Activated CD4-positive, alpha-beta T cell treated with anti-CD3 and anti-CD28 coated beads for 24 hours (primary cell): Measurements from ENCODE around the gene TMEM178A.
"Not testable (repeated sequence)": the region's sequence is repeated elsewhere in the genome, so short reads cannot be mapped to it uniquely, and the experiment has no call there.

ENCODE experiments used
- DNase-seq, 2 donors: peaks; one replicate each; pipeline ENCODE4 v3.0.0-alpha.2; 2020; ENCODE audit warnings: low read depth in 2 of 2

TMEM178A gene

GRCh38 chr2:39715822-39716221 is 50.1 kb downstream of the TMEM178A start:
- no peak for DNase-seq

- DNase-seq: no peak
These were observed 51.4 kb downstream of the TMEM178A start for GRCh38 chr2:39717067-39717466.

- no peak for DNase-seq
These were observed 52.8 kb downstream of the TMEM178A start for GRCh38 chr2:39718483-39718882.

GRCh38 chr2:39719317-39719716 is 53.6 kb downstream of the TMEM178A start:
- DNase-seq: no peak

GRCh38 chr2:39720970-39721369 is 55.3 kb downstream of the TMEM178A start:
- no peak for DNase-seq

GRCh38 chr2:39723497-39723896 is 57.8 kb downstream of the TMEM178A start:
- no peak for DNase-seq

GRCh38 chr2:39723946-39724827 is 58.5 kb downstream of the TMEM178A start:
- DNase-seq: no peak

GRCh38 chr2:39724828-39725144 is 59.1 kb downstream of the TMEM178A start:
- no peak for DNase-seq

GRCh38 chr2:39725401-39725800 is 59.7 kb downstream of the TMEM178A start:
- no peak for DNase-seq

GRCh38 chr2:39728085-39728484 is 62.4 kb downstream of the TMEM178A start:
- not testable (repeated sequence) for DNase-seq

GRCh38 chr2:39728941-39729351 is 63.2 kb downstream of the TMEM178A start:
- no peak for DNase-seq

GRCh38 chr2:39730276-39730675 is 64.6 kb downstream of the TMEM178A start:
- no peak for DNase-seq

GRCh38 chr2:39730685-39731302 is 65.1 kb downstream of the TMEM178A start:
- no peak for DNase-seq

- DNase-seq: no peak
These were observed 65.8 kb downstream of the TMEM178A start for GRCh38 chr2:39731546-39731945.

GRCh38 chr2:39732482-39732881 is 66.8 kb downstream of the TMEM178A start:
- no peak for DNase-seq

GRCh38 chr2:39733070-39733674 is 67.5 kb downstream of the TMEM178A start:
- DNase-seq: no peak

GRCh38 chr2:39734445-39734844 is 68.7 kb downstream of the TMEM178A start:
- no peak for DNase-seq

- no peak for DNase-seq
These were observed 69.9 kb downstream of the TMEM178A start for GRCh38 chr2:39735648-39736047.

GRCh38 chr2:39736640-39737039 is 70.9 kb downstream of the TMEM178A start:
- no peak for DNase-seq

GRCh38 chr2:39737661-39738060 is 71.9 kb downstream of the TMEM178A start:
- DNase-seq: no peak

- no peak for DNase-seq
These were observed 73.2 kb downstream of the TMEM178A start for GRCh38 chr2:39738936-39739335.

GRCh38 chr2:39739386-39739785 is 73.7 kb downstream of the TMEM178A start:
- DNase-seq: no peak

GRCh38 chr2:39741871-39742270 is 76.2 kb downstream of the TMEM178A start:
- no peak for DNase-seq
